ENCODE measurements around the gene PLD1.

GRCh38 chr3:171807806-171808205 lies 2.5 kb downstream of the PLD1 start:
- TF ChIP-seq EZH2 (IDR thresholded peaks at IDR 0.05; ENCODE audit: low read depth) (no peak), CTCF (conservative IDR thresholded peaks at IDR 0.05) (no peak)

Data from PC-9 (cell line).